Ovary (tissue), 9 donors: Measurements from ENCODE around the gene EYS. TPM values are rescaled to one million over a fixed set of nuclear protein-coding genes. Genes with fewer than 3 reads are reported as not detected.

Experiments
- DNase-seq, 5 donors: peaks; one replicate each; pipeline ENCODE4 v3.0.0-alpha.2; 2019 to 2020
- H3K27ac ChIP-seq, 2 donors: fragments of 200-600 bp; one replicate each; pipeline versions ENCODE4 v1.5.1 to v1.8.0; 2019 to 2022
- H3K27me3 ChIP-seq: fragments of 200-600 bp; one replicate; pipeline ENCODE4 v1.8.0; 2022
- H3K36me3 ChIP-seq: fragments of 200-600 bp; sonication (generic); one replicate; pipeline ENCODE4 v1.5.1; 2019
- H3K4me1 ChIP-seq: one replicate; pipeline ENCODE4 v1.8.1; 2013; ENCODE audit warnings: mild to moderate bottlenecking, moderate library complexity; ENCODE audit not compliant: insufficient read depth
- H3K4me3 ChIP-seq: fragments of 200-600 bp; sonication (generic); one replicate; pipeline ENCODE4 v1.5.1; 2017
- H3K9me3 ChIP-seq, 2 donors: fragments of 200-600 bp in 1 of 2; sonication (generic) in 1 of 2; one replicate each; pipeline versions ENCODE4 v1.5.1 to v1.8.1; 2013 to 2019; ENCODE audit warnings: mild to moderate bottlenecking in 1 of 2, moderate library complexity in 1 of 2
- CTCF ChIP-seq, 3 donors: fragments of 450-650 bp in 2 of 3; fragments of 200-600 bp in 1 of 3; IDR thresholded peaks; one replicate each; pipeline versions ENCODE4 v1.5.1 to v1.8.0; 2016 to 2022; ENCODE audit warnings: antibody characterized with exemption in 3 of 3, mild to moderate bottlenecking in 1 of 3
- EP300 ChIP-seq: sonication (generic); formaldehyde crosslinking; IDR thresholded peaks from one replicate; pipeline ENCODE4 v1.6.1; 2017; ENCODE audit warnings: antibody characterized with exemption
- POLR2A ChIP-seq: fragments of 450-650 bp; IDR thresholded peaks from one replicate; pipeline ENCODE4 v1.6.1; 2017; ENCODE audit warnings: antibody characterized with exemption, mild to moderate bottlenecking, moderate library complexity
- WGBS, 3 donors: extraction: QIAGEN DNeasy Blood & Tissue Kit in 1 of 3; methylation state at CpG; one replicate each; pipeline versions ENCODE4 v1.1.5 to v1.1.7; 2013 to 2017; 5-methylcytosine and 5-hydroxymethylcytosine counted together
- intact Hi-C, 4 donors: fragments of 100-400 bp; cut with DNase I; formaldehyde crosslinking; loops; one replicate each; pipeline versions ENCODE4 v1.11.0 to v1.15.1; 2022 to 2023
- polyA plus RNA-seq, 2 donors: library from polyadenylated mRNA; stranded (reverse); fragments of 200-250 nt in 1 of 2; fragments of 350-450 nt in 1 of 2; fragmentation: Illumina TruSeq in 1 of 2; extraction: RNeasy Lipid Tissue Mini Kit (QIAGEN cat#74804) in 1 of 2; gene quantifications; one replicate each; pipeline ENCODE4 v1.2.3, GENCODE V29; 2013 to 2014
- total RNA-seq, 7 donors: library from RNA; depleted of rRNA in 2 of 7; stranded (reverse); fragments of >200 nt in 2 of 7; fragmentation: NEBNext Ultra II Directional in 3 of 7; extraction: Animal tissue kit (Norgen Biotek cat#: 25700) in 3 of 7; gene quantifications; one replicate each; pipeline versions ENCODE4 v1.1.0 to v1.2.4, GENCODE V29; 2016 to 2023
- donor health status: DM: no; HTN: no; CAD: no; lungs with moderate emphysema.
- donor health status: DM: no; HTN: no; CAD: no.
- donor health status: Bipolar disorder and iron deficiency.
- donor health status: DM: yes; HTN: yes; CAD: no.
- donor health status: DM: no; HTN: no; CAD: no.
- donor health status: DM: yes; HTN: yes; CAD: no.

Gene EYS
- total and polyA plus RNA-seq, 9 donors: under 0.01 to 0.03 (median 0.01) TPM; not detected in 6

GRCh38 chr6:63683071-63683603, 2023.9 kb downstream of the EYS start:
- Histone ChIP-seq H3K9me3 (no peaks in the 10 kb centered on the region), H3K27ac (no peak overlapping the region), H3K4me1 (no peaks in the 10 kb centered on the region), H3K4me3 (no peak overlapping the region), H3K36me3 (no peaks in the 10 kb centered on the region), H3K27me3 (no peaks in the 10 kb centered on the region)
- TF ChIP-seq EP300 (no peak), POLR2A (no peak), CTCF (IDR thresholded peaks at IDR 0.05) (no peak)
- intact Hi-C loops: no loop called here
- no peak for DNase-seq
- WGBS, 3 donors: 84 to 90% (median 86%) methylated on average over 1 of the region's 1 CpG

- Histone ChIP-seq H3K4me1 (peaks cover 7% of the 10 kb centered on the region), H3K4me3 (no peak overlapping the region), H3K9me3 (no peaks in the 10 kb centered on the region), H3K27me3 (no peaks in the 10 kb centered on the region), H3K27ac (no peak overlapping the region), H3K36me3 (no peaks in the 10 kb centered on the region)
- TF ChIP-seq CTCF (IDR thresholded peaks at IDR 0.05) (no peak), EP300 (no peak), POLR2A (no peak)
- no peak for DNase-seq
- whole genome bisulfite sequencing, 3 donors: 54 to 84% (median 64%) methylated on average over 1 of the region's 1 CpG
- intact Hi-C loops: no loop called here
These were observed 2029.7 kb downstream of the EYS start for GRCh38 chr6:63677282-63677681.

GRCh38 chr6:63676412-63677114, 2030.5 kb downstream of the EYS start:
- DNase-seq: no peak
- intact Hi-C loops: no loop called here
- H3K36me3 ChIP-seq: no peaks in the 10 kb centered on the region
- no peaks in the 10 kb centered on the region for H3K27me3 ChIP-seq
- peaks cover 7% of the 10 kb centered on the region for H3K4me1 ChIP-seq
- no peaks in the 10 kb centered on the region for H3K9me3 ChIP-seq
- no peak overlapping the region for H3K27ac ChIP-seq
- no peak for TF ChIP-seq POLR2A
- no peak for TF ChIP-seq EP300
- TF ChIP-seq CTCF (IDR thresholded peaks at IDR 0.05): no peak
- H3K4me3 ChIP-seq: no peak overlapping the region
- 84 to 93% (median 87%) methylated on average over 3 of the region's 3 CpGs for WGBS, 3 donors

- Histone ChIP-seq H3K27ac (no peak overlapping the region), H3K9me3 (no peaks in the 10 kb centered on the region), H3K4me3 (no peak overlapping the region), H3K27me3 (no peaks in the 10 kb centered on the region), H3K4me1 (peaks cover 7% of the 10 kb centered on the region), H3K36me3 (no peaks in the 10 kb centered on the region)
- TF ChIP-seq CTCF (IDR thresholded peaks at IDR 0.05) (no peak), EP300 (no peak), POLR2A (no peak)
- intact Hi-C loops: no loop called here
- 52 to 72% (median 56%) methylated on average over 1 of the region's 1 CpG for WGBS, 3 donors
- DNase-seq: no peak
These were observed 2031.9 kb downstream of the EYS start for GRCh38 chr6:63675138-63675537.
